GM21360 (cell line): ENCODE results near the gene ATP1A1.

ENCODE experiments used
- ATAC-seq: cut with Tn5 transposase; IDR thresholded peaks from one replicate; pipeline ENCODE4 v1.9.1; 2021; ENCODE audit warnings: mild to moderate bottlenecking, moderate library complexity; ENCODE audit not compliant: unreplicated experiment

The ATP1A1 gene

GRCh38 chr1:116370181-116370580 is 2.9 kb upstream of the ATP1A1 start:
- no peak for ATAC-seq

GRCh38 chr1:116371752-116372151 is 1.3 kb upstream of the ATP1A1 start:
- no peak for ATAC-seq

- ATAC-seq = no peak
Observed at GRCh38 chr1:116372191-116372590, 853 bp upstream of the ATP1A1 start.

- ATAC-seq = peak; percentile 1
Observed at GRCh38 chr1:116373431-116374352, 648 bp downstream of the ATP1A1 start.

GRCh38 chr1:116374353-116375147 is 1.5 kb downstream of the ATP1A1 start:
- no peak for ATAC-seq

GRCh38 chr1:116375148-116375886 is 2.3 kb downstream of the ATP1A1 start:
- ATAC-seq = no peak

- ATAC-seq = no peak
Observed at GRCh38 chr1:116375887-116376728, 3.1 kb downstream of the ATP1A1 start.

GRCh38 chr1:116376729-116377086 is 3.7 kb downstream of the ATP1A1 start:
- ATAC-seq = no peak

GRCh38 chr1:116377541-116378529 is 4.8 kb downstream of the ATP1A1 start:
- ATAC-seq = peak; percentile 64

- no peak for ATAC-seq
Observed at GRCh38 chr1:116379057-116379630, 6.1 kb downstream of the ATP1A1 start.

GRCh38 chr1:116379674-116380498 is 6.8 kb downstream of the ATP1A1 start:
- ATAC-seq = no peak

GRCh38 chr1:116380499-116381242 is 7.6 kb downstream of the ATP1A1 start:
- no peak for ATAC-seq

- no peak for ATAC-seq
Observed at GRCh38 chr1:116382321-116382720, 9.3 kb downstream of the ATP1A1 start.

- ATAC-seq = no peak
Observed at GRCh38 chr1:116382857-116383483, 9.9 kb downstream of the ATP1A1 start.

- ATAC-seq = no peak
Observed at GRCh38 chr1:116386042-116386441, 13.0 kb downstream of the ATP1A1 start.

- ATAC-seq = no peak
Observed at GRCh38 chr1:116387551-116387950, 14.5 kb downstream of the ATP1A1 start.

- ATAC-seq = no peak
Observed at GRCh38 chr1:116388122-116388521, 15.1 kb downstream of the ATP1A1 start.
